Measurements from ENCODE around the gene BPIFA2.

DNA sequence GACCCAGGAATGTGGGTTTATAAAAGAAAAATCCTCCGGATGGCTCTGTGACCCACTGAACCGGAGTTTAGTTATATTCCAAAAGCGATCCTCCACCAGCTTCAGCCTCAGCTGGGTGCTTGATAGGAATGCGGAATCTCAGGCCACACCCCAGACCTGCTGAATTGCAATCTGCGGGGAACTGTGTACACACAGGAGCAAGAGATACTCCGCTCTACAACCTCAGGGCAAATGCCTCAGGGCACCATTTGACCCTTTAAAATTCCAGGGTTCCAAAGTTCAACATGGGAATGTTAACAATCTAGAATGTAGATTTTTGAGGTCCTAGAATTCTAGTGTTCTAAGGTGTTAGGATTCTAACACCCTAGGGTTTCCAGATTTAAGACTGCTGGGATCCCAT, 10.8 kb downstream of the BPIFA2 start:
- TF ChIP-seq, protein P1, sequence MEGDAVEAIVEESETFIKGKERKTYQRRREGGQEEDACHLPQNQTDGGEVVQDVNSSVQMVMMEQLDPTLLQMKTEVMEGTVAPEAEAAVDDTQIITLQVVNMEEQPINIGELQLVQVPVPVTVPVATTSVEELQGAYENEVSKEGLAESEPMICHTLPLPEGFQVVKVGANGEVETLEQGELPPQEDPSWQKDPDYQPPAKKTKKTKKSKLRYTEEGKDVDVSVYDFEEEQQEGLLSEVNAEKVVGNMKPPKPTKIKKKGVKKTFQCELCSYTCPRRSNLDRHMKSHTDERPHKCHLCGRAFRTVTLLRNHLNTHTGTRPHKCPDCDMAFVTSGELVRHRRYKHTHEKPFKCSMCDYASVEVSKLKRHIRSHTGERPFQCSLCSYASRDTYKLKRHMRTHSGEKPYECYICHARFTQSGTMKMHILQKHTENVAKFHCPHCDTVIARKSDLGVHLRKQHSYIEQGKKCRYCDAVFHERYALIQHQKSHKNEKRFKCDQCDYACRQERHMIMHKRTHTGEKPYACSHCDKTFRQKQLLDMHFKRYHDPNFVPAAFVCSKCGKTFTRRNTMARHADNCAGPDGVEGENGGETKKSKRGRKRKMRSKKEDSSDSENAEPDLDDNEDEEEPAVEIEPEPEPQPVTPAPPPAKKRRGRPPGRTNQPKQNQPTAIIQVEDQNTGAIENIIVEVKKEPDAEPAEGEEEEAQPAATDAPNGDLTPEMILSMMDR (conservative IDR thresholded peaks at IDR 0.05; ENCODE audit: low read length) = no peak
- no peak for TF ChIP-seq EZH2phosphoT487 (IDR thresholded peaks at IDR 0.05; ENCODE audit: borderline replicate concordance)

Measured in Loucy (cell line).